Peyer's patch (tissue), 4 donors: ENCODE data around the gene ENOX2.

Source experiments
- POLR2A ChIP-seq, 2 donors: fragments of 450-650 bp; IDR thresholded peaks; one replicate each; pipeline ENCODE4 v1.5.1; 2017; ENCODE audit warnings: antibody characterized with exemption in 2 of 2, mild to moderate bottlenecking in 2 of 2, moderate library complexity in 2 of 2
- TF ChIP-seq, protein P1 (sequence below), 6 experiments: fragments of 450-650 bp in 4 of 6; fragments of 200-600 bp in 2 of 6; sonication (generic) in 1 of 6; IDR thresholded peaks; one replicate each; pipeline ENCODE4 v1.5.1; 2017 to 2019; ENCODE audit warnings: antibody characterized with exemption in 6 of 6, mild to moderate bottlenecking in 3 of 6, moderate library complexity in 1 of 6

DNA sequence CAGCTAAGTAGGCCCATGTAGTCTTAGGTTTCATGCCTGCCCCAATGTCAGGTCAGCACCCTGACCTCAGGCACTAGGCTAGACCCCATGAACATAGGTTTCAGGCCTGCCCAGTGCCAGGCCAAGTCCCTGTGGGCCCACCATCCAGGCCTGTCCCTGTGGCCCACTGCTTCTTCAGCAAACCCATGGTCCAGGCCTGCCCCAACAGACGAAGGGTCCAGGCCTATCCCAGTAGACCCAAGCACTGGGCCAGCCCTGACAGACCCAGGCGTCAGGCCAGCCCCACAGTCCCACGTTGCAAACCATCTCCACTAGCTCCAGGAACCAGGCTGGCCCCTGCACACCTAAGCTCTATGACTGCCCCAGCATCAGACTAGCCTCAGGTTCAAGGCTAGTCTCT lies 92.4 kb downstream of the ENOX2 start:
- no peak for TF ChIP-seq POLR2A (IDR thresholded peaks at IDR 0.05)
- TF ChIP-seq, protein P1, sequence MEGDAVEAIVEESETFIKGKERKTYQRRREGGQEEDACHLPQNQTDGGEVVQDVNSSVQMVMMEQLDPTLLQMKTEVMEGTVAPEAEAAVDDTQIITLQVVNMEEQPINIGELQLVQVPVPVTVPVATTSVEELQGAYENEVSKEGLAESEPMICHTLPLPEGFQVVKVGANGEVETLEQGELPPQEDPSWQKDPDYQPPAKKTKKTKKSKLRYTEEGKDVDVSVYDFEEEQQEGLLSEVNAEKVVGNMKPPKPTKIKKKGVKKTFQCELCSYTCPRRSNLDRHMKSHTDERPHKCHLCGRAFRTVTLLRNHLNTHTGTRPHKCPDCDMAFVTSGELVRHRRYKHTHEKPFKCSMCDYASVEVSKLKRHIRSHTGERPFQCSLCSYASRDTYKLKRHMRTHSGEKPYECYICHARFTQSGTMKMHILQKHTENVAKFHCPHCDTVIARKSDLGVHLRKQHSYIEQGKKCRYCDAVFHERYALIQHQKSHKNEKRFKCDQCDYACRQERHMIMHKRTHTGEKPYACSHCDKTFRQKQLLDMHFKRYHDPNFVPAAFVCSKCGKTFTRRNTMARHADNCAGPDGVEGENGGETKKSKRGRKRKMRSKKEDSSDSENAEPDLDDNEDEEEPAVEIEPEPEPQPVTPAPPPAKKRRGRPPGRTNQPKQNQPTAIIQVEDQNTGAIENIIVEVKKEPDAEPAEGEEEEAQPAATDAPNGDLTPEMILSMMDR (IDR thresholded peaks at IDR 0.05), result no peak
